Breast epithelium (tissue), 4 donors: Measurements from ENCODE around the gene MED19. TPM values are rescaled to one million over a fixed set of nuclear protein-coding genes. Genes with fewer than 3 reads are reported as not detected.

Source experiments
- DNase-seq, 2 donors: peaks; one replicate each; pipeline ENCODE4 v3.0.0-alpha.2; 2019; ENCODE audit warnings: low spot score in 2 of 2
- H3K27ac ChIP-seq, 2 donors: fragments of 200-600 bp; sonication (generic) in 1 of 2; one replicate each; pipeline ENCODE4 v1.5.1; 2016 to 2019; ENCODE audit warnings: mild to moderate bottlenecking in 1 of 2
- H3K27me3 ChIP-seq, 2 donors: fragments of 200-600 bp; sonication (generic) in 1 of 2; one replicate each; pipeline versions ENCODE4 v1.5.1 to v1.6.0; 2017 to 2019; ENCODE audit warnings: control low read depth in 1 of 2, mild to moderate bottlenecking in 1 of 2
- H3K36me3 ChIP-seq: fragments of 200-600 bp; one replicate; pipeline ENCODE4 v1.5.1; 2019
- H3K4me1 ChIP-seq, 2 donors: fragments of 200-600 bp; sonication (generic); one replicate each; pipeline ENCODE4 v1.5.1; 2016 to 2019; ENCODE audit warnings: control low read depth in 1 of 2
- H3K4me3 ChIP-seq, 3 donors: fragments of 200-600 bp; sonication (generic); 1 replicate in 2 of 3; 2 replicates in 1 of 3; pipeline ENCODE4 v1.5.1; 2016 to 2019; ENCODE audit warnings: mild to moderate bottlenecking in 3 of 3, moderate library complexity in 2 of 3
- H3K9me3 ChIP-seq, 2 donors: fragments of 200-600 bp; sonication (generic) in 1 of 2; one replicate each; pipeline ENCODE4 v1.5.1; 2016 to 2019; ENCODE audit warnings: control low read depth in 1 of 2
- POLR2A ChIP-seq: fragments of 450-650 bp; IDR thresholded peaks from one replicate; pipeline ENCODE4 v1.6.1; 2016; ENCODE audit warnings: antibody characterized with exemption, mild to moderate bottlenecking, moderate library complexity
- POLR2AphosphoS5 ChIP-seq, 3 donors: sonication (generic); formaldehyde crosslinking; IDR thresholded peaks; one replicate each; pipeline ENCODE4 v1.6.1; 2017; ENCODE audit warnings: antibody characterized with exemption in 3 of 3
- intact Hi-C: fragments of 100-400 bp; cut with DNase I; formaldehyde crosslinking; loops from one replicate; pipeline ENCODE4 v1.15.1; 2023; ENCODE audit warnings: low total_unique reads
- total RNA-seq, 3 donors: library from RNA; depleted of rRNA; stranded (reverse); fragments of >200 nt; gene quantifications; one replicate each; pipeline ENCODE4 v1.1.0, GENCODE V29; 2016
- TF ChIP-seq, protein P1 (sequence below), 3 donors: fragments of 450-650 bp; IDR thresholded peaks; one replicate each; pipeline ENCODE4 v1.5.1; 2016 to 2017; ENCODE audit warnings: antibody characterized with exemption in 3 of 3, mild to moderate bottlenecking in 3 of 3, moderate library complexity in 3 of 3

MED19 gene
- total RNA-seq, 3 donors from 2014 or later, result 18.7 to 27.7 (median 20.6) TPM

DNA sequence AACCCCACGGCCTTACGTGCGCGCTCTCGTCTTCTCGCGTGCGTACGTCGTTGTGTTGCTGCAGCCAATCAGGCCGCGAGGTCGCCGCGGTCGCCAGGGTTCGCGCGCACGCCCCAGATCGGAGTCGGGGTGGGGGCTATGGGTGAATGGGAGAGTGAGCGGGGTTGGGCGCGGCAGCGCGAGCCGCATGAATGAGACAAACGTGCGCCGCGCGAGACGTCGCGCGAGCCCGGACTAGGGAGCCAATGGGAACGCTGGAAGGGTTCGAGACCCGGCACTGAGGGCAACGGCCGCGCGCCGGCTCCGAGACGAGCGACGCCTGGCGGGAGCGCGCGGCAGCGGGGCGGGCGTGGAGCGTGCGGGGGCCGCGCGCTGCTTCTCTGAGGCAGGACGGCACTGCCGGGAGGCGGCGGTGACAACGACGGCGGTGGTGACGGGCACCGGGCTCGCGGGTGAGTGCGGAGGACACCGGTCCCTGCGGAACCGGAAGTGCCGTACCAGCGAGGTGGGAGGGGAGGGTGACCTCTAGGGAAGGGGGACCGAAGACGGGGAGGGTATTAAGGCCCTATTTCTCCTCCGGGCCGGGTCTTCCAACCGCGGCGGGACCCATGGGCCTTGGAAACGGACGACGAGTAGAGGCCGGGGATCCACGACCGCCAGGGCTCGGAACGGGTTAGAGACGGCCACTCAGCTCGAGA, 44.1 kb downstream of the MED19 start, which contains the start of gene ZDHHC5:
TSS of gene ZDHHC5 (plus strand) at position 379 of the 698 bp plus-strand sequence. CDS start 4,977 bp downstream, outside the sequence.
- TF ChIP-seq, protein P1, sequence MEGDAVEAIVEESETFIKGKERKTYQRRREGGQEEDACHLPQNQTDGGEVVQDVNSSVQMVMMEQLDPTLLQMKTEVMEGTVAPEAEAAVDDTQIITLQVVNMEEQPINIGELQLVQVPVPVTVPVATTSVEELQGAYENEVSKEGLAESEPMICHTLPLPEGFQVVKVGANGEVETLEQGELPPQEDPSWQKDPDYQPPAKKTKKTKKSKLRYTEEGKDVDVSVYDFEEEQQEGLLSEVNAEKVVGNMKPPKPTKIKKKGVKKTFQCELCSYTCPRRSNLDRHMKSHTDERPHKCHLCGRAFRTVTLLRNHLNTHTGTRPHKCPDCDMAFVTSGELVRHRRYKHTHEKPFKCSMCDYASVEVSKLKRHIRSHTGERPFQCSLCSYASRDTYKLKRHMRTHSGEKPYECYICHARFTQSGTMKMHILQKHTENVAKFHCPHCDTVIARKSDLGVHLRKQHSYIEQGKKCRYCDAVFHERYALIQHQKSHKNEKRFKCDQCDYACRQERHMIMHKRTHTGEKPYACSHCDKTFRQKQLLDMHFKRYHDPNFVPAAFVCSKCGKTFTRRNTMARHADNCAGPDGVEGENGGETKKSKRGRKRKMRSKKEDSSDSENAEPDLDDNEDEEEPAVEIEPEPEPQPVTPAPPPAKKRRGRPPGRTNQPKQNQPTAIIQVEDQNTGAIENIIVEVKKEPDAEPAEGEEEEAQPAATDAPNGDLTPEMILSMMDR (IDR thresholded peaks at IDR 0.05), result peak in 2 of 3 donors; percentile 9 to 29
- TF ChIP-seq POLR2AphosphoS5 (IDR thresholded peaks at IDR 0.05), result peak in 2 of 3 donors; percentile 80 to 87
- no peak for TF ChIP-seq POLR2A
- H3K4me1 ChIP-seq, result peaks cover 0 to 11% of the 10 kb centered on the region in 2 donors
- peak; percentile 99 for DNase-seq
- no peaks in the 10 kb centered on the region for H3K9me3 ChIP-seq
- H3K27me3 ChIP-seq, result no peaks in the 10 kb centered on the region
- H3K36me3 ChIP-seq, result peaks cover under 1% of the 10 kb centered on the region
- peak within 1 kb of the TSS; percentile 99 to 100 for H3K27ac ChIP-seq
- H3K4me3 ChIP-seq, result peak within 1 kb of the TSS; percentile 95 to 100 (median 98)
- intact Hi-C loops, result no loop called here

DNA sequence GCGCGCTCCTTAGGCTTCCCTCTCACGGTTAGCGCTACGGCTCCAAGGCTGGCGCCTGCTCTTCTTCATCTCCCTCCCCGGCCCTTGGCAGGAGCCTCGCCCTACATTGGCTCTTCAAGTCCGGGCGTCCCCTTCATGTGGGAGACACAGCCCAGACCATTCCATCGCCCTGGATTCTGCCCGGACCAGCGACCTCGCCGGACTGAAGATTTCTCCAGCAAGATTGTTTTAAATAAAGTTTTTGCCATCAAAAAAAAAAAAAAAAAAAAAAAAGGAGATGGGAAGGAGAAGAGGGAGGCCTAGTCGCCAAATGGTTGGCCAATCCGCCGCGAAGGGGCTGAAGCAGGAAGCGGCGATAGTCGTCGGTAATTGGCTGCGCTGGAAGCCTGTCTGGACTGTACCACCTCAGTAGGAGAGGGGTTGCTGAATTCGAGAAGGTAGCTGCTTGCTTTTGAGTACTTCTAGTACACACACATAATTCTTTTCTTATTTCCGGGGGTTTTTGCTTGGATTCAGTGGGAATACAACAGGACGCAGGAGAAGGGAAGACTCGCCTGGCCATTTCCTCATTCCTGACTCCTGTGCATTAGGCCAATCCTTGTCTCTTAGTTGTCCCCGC, 44.8 kb downstream of the MED19 start:
- H3K4me1 ChIP-seq, result peaks cover 0 to 11% of the 10 kb centered on the region in 2 donors
- intact Hi-C loops, result no loop called here
- H3K4me3 ChIP-seq, result peak overlapping the region; percentile 95 to 100 (median 98)
- H3K27me3 ChIP-seq, result no peaks in the 10 kb centered on the region
- no peaks in the 10 kb centered on the region for H3K9me3 ChIP-seq
- H3K27ac ChIP-seq, result peak overlapping the region; percentile 99 to 100
- H3K36me3 ChIP-seq, result no peaks in the 10 kb centered on the region
- DNase-seq, result peak; percentile 95 to 98
- TF ChIP-seq, protein P1 (IDR thresholded peaks at IDR 0.05), result no peak
- no peak for TF ChIP-seq POLR2A
- TF ChIP-seq POLR2AphosphoS5 (IDR thresholded peaks at IDR 0.05), result peak; percentile 35 to 95 (median 68)

DNA sequence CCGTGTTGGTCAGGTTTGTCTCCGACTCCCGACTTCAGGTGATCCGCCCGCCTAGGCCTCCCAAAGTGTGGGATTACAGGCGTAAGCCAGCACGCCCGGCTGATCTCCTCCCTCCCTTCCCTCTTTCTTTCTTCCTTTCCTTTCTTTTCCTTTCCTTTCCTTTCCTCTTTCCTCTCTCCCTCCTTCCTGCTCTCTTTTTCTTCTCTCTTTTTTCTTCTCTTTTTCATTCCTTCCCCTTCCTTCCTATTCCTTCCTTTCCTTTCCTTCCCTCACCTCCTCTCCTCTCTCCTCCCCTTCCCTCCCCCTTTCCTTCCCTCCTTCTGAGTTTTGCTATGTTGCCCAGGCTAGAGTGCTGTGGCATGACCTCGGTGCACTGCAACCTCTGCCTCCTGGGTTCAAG, 48.0 kb downstream of the MED19 start:
- TF ChIP-seq POLR2A, result no peak
- TF ChIP-seq POLR2AphosphoS5 (IDR thresholded peaks at IDR 0.05), result no peak
- TF ChIP-seq, protein P1 (IDR thresholded peaks at IDR 0.05), result no peak
- intact Hi-C loops, result no loop called here
- no peak for DNase-seq
- peaks cover 11% of the 10 kb centered on the region for H3K36me3 ChIP-seq
- H3K4me3 ChIP-seq, result no peak overlapping the region
- peaks cover 0 to 3% of the 10 kb centered on the region in 2 donors for H3K4me1 ChIP-seq
- no peaks in the 10 kb centered on the region for H3K9me3 ChIP-seq
- H3K27me3 ChIP-seq, result no peaks in the 10 kb centered on the region
- H3K27ac ChIP-seq, result no peak overlapping the region

DNA sequence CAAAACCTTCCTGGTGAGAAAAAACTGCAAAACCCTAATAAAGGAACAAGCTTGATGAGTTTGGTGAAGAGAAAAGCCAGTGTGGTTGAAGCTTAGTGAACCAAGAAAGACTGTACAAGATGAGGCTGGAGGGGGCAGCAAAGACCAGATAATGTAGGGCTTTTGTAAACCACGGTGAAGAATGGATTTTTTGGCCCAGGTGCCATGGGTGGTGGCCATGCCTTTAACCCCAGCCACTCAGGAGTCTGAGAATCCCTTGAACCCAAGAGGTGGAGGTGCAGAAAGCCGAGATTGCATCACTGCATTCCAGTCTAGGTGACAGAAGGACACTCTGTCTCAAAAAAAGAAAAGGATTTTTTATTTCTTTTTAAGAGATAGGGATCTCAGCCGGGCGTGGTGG, 49.1 kb downstream of the MED19 start:
- TF ChIP-seq POLR2AphosphoS5 (IDR thresholded peaks at IDR 0.05) (no peak), POLR2A (no peak)
- TF ChIP-seq, protein P1 (IDR thresholded peaks at IDR 0.05), result no peak
- DNase-seq, result no peak
- no peaks in the 10 kb centered on the region for H3K9me3 ChIP-seq
- H3K27me3 ChIP-seq, result no peaks in the 10 kb centered on the region
- H3K4me1 ChIP-seq, result no peaks in the 10 kb centered on the region
- H3K36me3 ChIP-seq, result peaks cover 11% of the 10 kb centered on the region
- H3K27ac ChIP-seq, result no peak overlapping the region
- intact Hi-C loops, result no loop called here
- H3K4me3 ChIP-seq, result no peak overlapping the region

DNA sequence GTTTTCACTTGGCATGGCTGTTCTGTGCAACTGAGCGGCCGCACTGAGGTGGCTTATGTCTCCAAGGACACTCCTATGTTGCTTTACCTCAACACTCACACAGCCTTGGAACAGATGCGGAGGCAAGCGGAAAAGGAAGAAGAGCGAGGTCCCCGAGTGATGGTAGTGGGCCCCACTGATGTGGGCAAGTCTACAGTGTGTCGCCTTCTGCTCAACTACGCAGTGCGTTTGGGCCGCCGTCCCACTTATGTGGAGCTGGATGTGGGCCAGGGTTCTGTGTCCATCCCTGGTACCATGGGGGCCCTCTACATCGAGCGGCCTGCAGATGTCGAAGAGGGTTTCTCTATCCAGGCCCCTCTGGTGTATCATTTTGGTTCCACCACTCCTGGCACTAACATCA, 52.3 kb downstream of the MED19 start:
- Histone ChIP-seq H3K36me3 (peaks cover 11% of the 10 kb centered on the region), H3K27ac (no peak overlapping the region), H3K27me3 (no peaks in the 10 kb centered on the region), H3K9me3 (no peaks in the 10 kb centered on the region), H3K4me1 (no peaks in the 10 kb centered on the region), H3K4me3 (no peak overlapping the region)
- no peak for DNase-seq
- intact Hi-C loops, result no loop called here
- TF ChIP-seq POLR2AphosphoS5 (IDR thresholded peaks at IDR 0.05), result no peak
- TF ChIP-seq, protein P1 (IDR thresholded peaks at IDR 0.05), result no peak
- no peak for TF ChIP-seq POLR2A
